GM18909 (cell line): ENCODE measurements around the gene PPM1H.
"Not testable (repeated sequence)": the region's sequence is repeated elsewhere in the genome, so short reads cannot be mapped to it uniquely, and the experiment has no call there.

Experiments
- ATAC-seq: cut with Tn5 transposase; IDR thresholded peaks from one replicate; pipeline ENCODE4 v1.9.1; 2021; ENCODE audit warnings: mild to moderate bottlenecking; ENCODE audit not compliant: unreplicated experiment, poor library complexity

Gene PPM1H, protein sequence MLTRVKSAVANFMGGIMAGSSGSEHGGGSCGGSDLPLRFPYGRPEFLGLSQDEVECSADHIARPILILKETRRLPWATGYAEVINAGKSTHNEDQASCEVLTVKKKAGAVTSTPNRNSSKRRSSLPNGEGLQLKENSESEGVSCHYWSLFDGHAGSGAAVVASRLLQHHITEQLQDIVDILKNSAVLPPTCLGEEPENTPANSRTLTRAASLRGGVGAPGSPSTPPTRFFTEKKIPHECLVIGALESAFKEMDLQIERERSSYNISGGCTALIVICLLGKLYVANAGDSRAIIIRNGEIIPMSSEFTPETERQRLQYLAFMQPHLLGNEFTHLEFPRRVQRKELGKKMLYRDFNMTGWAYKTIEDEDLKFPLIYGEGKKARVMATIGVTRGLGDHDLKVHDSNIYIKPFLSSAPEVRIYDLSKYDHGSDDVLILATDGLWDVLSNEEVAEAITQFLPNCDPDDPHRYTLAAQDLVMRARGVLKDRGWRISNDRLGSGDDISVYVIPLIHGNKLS

DNA sequence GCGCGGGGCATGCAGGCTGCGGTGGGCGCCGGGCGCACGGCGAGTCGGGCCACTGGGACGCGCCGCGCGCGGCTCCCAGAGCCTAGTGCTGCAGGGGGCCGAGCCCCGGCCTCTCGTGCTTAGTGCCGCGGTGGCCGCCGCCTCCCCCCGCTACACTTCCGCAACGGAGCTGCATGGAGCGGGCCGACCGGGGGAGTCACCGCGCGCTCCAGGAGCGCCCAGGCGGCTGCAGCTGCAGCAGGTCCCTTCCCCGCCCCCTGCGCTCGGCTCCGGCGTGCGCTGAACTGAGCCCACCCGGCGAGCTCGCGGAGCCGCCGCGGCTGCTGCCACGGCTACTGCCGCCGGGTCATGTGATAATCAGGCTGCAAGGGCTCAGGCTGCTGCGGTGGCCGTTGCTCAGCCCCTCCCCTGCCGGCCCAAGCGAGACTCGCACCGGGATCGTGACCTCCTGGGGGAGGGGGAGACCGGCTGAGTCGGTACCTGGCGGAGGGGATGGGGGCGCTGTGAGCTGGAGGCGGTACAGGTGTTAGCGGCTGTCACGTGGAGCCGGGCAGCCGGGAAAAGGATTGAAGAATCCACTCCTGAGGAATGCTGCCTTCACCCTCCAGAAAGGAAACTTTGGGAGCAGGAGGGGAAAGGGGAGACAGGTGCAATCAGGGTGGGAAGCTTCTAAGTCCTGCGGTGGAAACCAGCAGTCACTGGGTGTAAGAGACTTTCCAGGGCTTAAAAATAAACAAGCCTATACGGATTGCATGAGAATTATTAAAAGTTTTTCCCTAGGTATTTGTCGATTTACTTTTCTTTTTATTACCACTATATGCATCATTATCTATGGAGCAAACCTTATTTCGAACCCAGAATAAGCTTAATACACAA is at the start of gene PPM1H:
Gene PPM1H, minus strand, starts transcription at position 352 of the 876 bp plus-strand sequence. CDS start 414 bp downstream, outside the sequence.
- peak; percentile 87 for ATAC-seq

DNA sequence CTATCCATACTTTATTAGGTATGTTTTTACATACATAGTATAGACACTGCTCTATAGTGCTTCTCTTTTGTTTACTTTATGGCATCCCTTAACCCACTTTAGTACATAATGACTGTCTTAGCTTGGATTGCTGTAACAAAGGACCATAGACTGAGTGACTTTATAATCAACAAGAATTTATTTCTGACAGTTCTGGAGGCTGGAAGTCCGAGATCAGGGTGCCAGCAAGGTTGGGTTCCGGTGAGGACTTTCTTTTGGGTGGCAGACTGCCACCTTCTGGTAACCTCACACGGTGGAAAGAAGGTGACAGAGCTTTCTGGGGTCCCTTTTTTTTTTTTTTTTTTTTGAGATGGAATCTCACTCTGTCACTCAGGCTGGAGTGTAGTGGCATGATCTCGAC is 48.6 kb upstream of the PPM1H start:
- no peak for ATAC-seq

DNA sequence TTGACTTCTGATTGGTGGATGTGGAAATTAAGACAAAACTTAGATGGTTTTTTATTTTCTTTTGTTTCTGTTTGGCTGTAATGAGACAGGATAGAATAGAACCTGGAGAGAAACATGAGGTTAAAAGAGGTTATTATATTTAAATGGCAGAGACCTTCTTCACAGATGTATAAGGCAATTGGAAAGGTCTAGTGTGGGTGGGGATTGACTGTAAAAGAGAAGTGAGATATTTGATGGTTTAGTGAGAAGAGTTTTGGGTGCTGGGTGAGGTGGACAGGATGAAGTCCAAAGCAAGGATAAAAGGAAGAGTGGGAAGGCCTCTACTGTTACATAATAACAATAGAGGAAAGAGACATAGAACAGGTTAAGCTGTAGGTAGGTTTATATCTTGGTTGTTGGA is 43.8 kb upstream of the PPM1H start:
- no peak for ATAC-seq

DNA sequence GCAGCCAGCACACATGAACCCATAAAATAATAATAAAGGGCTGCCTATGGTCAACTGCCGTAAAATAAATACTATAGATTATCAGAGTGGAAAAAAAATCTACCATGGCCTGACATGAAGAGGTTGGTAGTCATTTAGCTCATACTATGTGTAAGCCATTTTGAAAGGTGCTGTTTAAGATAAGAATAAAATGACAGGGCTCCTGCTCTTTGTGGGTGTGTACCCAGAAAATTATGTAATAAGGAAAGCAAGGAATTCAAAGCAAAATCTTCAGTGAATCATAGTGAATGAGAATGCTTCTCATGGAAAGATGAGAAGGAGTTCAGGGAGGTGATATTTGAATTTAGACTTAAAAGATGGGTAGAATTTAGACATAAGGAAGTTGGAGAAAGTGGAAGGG is 42.9 kb upstream of the PPM1H start:
- no peak for ATAC-seq

DNA sequence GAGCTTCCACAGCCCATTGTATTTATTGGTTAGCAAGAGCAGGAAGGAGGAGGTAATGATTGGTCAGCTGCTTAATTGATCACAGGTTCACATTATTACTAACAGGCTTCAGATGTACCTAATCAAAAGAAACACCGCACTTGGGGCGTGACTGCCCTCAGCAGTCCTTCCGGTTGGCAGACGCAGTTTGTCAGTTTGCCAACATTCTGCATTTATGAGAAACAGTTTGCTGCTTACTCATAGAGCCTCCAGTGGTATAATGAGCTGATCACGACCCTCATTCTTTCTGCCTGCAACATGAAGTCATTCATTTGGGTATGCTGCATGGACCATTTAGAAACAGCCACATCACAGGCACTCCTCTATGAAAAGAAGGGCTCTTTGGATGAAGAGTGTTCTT is 42.5 kb upstream of the PPM1H start:
- ATAC-seq = no peak

DNA sequence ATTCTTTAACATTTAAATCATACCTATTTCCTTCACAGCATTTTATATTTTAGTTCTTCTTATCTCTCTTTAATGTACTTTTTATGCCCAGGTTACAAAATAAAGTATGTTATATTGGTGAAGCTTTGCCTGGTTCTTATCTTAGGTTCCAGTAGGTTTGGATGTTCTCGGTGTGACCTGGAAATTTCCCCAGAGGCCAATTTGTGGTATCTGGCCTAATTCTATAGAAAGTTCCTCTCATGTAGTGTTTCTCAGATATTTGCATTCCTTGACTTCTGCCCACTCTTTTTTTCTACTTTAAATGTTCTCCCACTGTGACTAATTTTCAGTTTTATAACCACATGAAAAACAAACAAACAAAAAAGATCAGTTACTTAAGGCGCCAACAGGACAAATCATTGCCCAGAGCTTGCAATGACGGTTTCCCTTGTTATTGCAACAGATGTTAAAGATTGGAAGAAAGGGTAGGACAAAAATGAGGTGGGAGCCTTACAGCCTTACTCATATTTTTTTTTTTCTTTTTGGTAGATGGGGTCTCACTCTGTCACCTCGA is 41.2 kb upstream of the PPM1H start:
- no peak for ATAC-seq

DNA sequence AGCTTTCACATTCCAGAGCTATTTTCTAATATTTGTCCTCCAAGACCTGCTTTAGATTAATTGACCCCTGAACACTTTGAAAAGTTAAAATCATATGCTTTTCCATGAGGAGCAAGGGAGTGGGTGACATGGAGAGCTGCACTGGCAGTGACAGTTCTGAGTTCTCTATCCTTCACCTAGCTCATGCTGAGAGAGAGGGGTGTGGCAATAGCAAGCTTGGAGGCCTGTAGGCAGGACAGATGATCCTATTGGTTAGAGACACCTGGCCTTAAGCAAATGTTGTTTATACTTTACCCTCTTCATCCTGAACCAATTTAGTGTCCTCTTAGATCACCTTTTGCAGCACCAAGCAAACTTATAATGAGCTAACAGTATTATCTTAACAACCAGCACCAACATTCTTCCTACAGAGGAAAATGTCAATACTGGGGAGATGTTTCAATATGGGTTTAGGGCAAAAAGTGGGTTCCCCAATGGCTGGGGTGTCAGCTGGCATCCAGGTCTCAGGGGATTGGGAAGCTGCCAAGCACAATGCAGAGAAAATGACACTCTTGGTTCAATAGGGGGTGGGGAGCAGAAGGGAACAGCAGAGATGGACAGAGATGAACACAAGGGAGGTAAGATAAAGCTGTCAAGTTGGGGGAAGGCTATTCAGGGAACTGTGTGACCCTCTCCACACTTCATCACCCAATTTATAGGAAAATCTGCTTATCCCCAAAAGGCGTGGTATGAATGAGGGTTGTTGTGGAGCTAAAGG is 37.0 kb upstream of the PPM1H start:
- no peak for ATAC-seq

DNA sequence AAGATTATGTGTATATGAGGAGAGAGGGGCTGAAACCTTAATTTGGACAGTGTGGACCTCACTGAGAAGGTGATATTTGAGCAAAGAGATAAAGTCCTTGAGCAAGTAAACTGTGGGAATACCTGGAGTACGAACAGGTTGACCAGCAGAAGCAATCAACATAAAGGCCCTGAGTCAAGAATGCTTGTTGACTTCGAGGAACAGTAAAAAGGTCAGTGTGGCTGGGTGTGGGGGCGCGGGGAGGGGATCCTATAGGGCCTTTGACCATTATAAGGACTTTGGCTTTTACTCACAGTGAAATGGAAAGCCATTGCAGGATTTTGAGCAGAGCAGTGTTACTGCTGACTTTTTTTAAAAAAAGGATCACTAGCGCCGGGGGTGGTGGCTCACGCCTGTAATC is 34.7 kb upstream of the PPM1H start:
- no peak for ATAC-seq

DNA sequence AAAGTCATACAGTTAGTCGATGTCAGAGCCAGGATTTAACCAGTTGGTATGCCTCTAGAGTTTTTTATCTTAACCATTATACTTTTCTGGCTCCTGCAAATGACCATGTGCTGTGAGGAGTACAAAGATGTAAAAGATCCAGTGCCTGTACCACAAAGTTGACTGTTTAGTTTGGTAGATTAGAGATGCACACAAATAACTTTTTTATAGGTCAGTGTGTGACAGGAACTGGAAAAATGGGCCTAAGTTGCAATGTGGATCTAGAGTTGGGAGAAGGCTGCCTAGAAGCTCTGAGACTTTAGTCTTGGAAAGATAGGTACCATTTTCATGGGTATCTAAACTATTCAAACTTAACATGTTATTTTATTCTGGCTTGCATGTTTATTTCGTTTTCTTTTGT is 32.8 kb upstream of the PPM1H start:
- ATAC-seq = no peak

DNA sequence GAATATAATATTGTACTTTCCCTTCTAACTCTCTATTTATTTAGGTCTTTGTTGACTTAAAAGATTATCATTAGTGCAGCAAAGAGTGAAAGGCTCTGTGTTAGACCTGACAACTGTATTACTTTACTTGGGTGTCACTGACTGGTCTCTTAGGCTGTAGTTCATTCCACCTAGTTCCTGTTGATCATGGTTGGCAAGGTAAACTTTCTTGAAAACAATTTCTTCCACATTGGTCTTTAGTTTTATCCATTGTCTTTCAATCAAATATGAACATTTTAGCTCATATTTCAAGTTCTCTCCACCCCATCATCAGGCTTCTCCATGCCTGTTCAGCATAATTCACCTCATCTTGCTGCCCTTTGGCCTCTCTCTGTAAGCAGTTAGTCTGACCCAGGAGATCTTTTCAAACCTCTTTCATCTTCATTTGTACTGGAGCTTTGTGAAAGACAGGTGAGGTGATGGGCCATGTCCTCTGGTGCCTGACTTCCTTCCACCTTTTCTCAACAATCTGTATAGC is 32.1 kb upstream of the PPM1H start:
- ATAC-seq = no peak

DNA sequence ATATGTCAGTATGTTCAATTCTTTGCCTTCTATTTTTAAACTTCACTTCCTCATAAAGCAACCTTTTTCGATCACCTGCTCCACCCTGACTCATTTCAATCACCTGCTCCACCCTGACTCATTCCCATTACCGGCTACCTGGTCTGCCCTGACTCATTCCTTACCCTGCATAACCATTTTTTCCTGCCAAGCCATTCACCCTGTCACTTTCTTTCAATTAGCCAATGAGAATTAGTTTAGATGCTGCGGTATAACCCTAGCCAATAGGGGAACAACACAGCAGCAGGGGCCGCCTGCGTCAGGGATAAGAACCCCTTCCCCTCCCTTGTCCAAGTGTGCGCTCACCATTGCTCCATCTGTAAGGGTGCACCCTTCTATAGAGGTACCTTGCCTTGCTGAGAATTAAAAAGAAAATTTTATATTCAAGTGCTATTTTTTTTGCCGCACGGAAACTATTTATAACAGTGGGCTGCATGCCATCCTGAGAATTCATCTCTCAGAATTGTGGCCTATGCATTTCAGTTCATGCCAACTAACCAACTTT is 31.6 kb upstream of the PPM1H start:
- ATAC-seq = not testable (repeated sequence)

DNA sequence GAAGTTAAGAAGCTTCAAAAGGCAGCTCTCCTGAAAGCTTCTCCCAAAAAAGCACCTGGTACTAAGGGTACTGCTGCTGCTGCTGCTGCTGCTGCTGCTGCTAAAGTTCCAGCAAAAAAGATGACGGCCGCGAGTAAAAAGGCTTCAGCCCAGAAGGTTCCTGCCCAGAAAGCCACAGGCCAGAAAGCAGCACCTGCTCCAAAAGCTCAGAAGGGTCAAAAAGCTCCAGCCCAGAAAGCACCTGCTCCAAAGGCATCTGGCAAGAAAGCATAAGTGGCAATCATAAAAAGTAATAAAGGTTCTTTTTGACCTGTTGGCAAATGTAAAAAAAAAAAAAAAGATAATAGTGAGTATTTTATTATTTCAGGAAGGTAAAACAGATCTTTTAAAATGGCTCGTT is 30.8 kb upstream of the PPM1H start:
- not testable (repeated sequence) for ATAC-seq

DNA sequence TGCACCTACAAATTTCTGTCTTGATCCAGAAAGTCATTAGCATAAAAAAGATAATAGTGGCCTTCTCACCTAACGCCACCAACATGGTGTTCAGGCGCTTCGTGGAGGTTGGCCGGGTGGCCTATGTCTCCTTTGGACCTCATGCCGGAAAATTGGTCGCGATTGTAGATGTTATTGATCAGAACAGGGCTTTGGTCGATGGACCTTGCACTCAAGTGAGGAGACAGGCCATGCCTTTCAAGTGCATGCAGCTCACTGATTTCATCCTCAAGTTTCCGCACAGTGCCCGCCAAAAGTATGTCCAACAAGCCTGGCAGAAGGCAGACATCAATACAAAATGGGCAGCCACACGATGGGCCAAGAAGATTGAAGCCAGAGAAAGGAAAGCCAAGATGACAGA is 30.3 kb upstream of the PPM1H start:
- ATAC-seq = not testable (repeated sequence)

DNA sequence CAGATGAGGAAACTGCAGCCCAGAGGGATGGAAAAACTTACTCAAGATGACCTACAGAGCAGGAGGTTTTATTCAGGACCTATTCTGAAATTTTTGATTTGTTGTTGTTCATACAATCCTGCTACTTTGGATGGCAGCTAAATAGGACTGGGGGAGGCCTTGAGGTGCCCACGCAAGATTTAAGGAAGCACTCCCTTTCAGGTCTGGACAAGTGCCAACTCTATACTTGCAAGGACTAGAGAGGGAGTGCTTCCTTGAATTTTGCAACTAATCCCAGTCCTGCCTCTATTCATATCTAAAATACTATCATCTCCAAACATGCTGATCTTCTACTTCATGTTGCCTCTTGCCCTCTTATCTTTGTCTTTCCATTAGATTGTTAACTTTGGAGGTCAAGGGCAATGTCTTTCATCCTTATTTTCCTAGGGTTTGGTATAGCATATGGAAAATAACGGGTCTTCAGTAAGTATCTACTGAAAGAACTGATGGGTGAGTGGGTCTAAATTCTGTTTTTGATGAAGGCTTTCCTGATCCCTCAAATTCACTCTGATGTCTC is 28.6 kb upstream of the PPM1H start:
- ATAC-seq = no peak

DNA sequence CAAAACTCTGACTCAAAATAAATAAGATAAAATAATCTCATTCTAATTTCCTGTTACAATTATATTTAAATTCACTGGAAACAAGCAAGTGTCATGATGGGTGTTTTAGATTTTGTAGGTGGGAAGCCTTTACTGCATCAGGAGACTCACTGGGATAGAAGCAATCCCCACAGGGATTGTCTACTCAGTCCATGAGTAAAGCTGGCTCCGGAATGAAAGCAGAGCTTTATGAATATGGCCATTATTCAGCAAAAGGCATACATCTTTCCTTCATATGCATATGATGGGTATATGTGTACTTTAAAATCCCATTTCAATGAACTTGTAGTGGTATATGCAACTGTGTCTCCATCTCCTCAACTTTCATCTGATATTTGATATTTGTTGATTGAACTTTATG is 25.4 kb upstream of the PPM1H start:
- no peak for ATAC-seq

DNA sequence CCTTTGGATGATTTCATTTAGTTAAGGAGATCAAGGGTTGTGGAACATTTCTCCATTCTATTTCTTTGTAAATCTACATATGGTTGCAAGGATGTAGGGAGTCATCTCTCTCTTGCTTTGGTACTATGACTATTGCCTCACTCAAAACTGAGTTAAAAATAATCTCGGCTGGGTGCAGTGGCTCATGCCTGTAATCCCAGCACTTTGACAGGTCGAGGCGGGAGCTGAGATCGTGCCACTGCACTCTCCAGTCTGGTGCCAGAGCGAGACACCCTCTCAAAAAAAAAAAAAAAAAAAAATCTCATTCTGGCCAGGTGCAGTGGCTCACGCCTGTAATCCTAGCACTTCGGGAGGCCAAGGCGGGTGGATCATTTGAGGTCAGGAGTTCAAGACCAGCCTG is 24.8 kb upstream of the PPM1H start:
- ATAC-seq = no peak

DNA sequence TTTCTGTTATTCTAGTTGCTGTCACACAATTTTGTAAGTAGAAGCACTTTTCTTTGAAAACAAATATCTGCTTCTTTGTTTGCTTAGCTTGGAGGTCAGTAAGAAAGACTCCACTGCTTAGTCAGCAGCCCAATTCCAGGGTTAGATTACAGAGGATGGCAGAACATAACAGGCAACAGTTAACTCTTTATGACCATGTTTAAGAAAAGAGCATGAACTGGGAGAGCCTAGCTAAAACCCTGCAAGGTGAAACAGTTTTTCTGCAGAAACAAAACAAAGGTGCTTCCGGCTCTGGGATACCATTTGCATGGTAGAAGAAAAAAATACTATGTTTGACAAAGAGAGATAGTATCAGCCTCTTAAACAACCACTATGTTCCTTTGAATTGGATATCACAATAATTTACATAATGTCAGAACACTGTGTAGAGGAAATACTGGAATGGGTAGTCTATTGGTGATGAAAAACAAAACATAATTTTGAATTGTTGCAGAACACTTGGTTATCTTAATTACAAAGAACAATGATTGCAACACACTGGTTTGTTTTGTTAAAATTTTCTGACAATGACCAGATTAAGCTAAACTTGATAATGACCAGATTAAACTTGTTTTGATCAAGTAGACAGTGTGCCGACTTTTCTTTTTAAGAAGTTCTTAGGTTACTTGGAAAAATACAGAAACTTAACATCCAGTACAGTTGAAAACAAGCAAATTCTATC is 22.4 kb upstream of the PPM1H start:
- ATAC-seq = no peak

DNA sequence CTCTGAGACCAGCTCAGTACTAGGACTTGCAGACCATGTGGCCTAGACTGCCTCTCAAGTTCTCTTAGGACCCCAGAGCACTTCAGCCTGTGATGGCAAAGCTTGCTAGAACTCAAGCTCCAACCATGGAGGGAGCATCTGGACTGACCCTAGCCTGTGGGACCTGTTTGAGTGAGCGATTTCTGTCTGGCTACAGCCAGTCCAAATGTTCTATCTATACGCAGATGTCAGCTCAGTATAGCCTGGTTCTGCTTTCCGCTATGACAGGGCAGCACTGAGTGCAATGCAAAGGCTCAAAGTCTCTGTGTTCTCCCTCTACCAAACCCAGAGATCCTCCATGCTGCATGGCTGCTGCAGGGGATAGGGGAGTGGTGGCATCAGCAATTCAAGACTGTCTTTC is 20.7 kb upstream of the PPM1H start:
- ATAC-seq = no peak

DNA sequence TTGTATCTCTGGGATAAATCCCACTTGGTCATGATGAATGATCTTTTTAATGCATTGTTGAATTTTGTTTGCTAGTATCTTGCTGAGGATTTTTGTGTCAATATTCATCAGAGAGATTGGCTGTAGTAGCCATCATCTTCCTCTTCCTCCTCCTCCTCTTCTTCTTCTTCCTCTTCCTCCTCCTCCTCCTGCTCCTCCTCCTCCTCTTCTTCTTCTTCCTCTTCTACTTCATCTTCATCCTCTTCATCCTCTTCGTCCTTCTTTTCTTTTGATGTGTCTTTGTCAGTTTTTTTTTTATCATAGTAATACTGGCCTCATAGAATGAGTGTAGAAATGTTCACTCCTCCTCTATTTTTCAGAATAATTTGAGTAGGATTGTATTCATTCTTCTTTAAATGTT is 15.4 kb upstream of the PPM1H start:
- ATAC-seq = no peak
